ENCODE results near the gene PRRT1.

PRRT1 gene

GRCh38 chr6:32170294-32170693 is 18.6 kb upstream of the PRRT1 start:
- Histone ChIP-seq H3K9me3 (ENCODE audit: insufficient read depth, low read depth, low read length) (no peaks in the 10 kb centered on the region), H3K4me1 (ENCODE audit: insufficient read depth, low read length) (peaks cover 12% of the 10 kb centered on the region; the same call in 1 of the 2 replicates), H3K9ac (ENCODE audit: low read depth, low read length) (no peak overlapping the region), H3K4me3 (ENCODE audit: low read length) (no peak overlapping the region), H3K27me3 (ENCODE audit: insufficient read depth, low read length) (no peaks in the 10 kb centered on the region), H3K36me3 (ENCODE audit: insufficient read depth, low read length) (peaks cover 68% of the 10 kb centered on the region), H3K27ac (ENCODE audit: low read depth, low read length) (no peak overlapping the region)
- WGBS: 91% methylated on average over 11 of the region's 11 CpGs

- H3K4me3 ChIP-seq (ENCODE audit: low read length): no peak overlapping the region
- no peaks in the 10 kb centered on the region for H3K27me3 ChIP-seq (ENCODE audit: insufficient read depth, low read length)
- no peaks in the 10 kb centered on the region for H3K9me3 ChIP-seq (ENCODE audit: insufficient read depth, low read depth, low read length)
- 91% methylated on average over 11 of the region's 11 CpGs for WGBS
- H3K36me3 ChIP-seq (ENCODE audit: insufficient read depth, low read length): peaks cover 70% of the 10 kb centered on the region
- H3K4me1 ChIP-seq (ENCODE audit: insufficient read depth, low read length): peaks cover 6% of the 10 kb centered on the region; the same call in 1 of the 2 replicates
- H3K9ac ChIP-seq (ENCODE audit: low read depth, low read length): no peak overlapping the region
- no peak overlapping the region for H3K27ac ChIP-seq (ENCODE audit: low read depth, low read length)
These were observed 17.3 kb upstream of the PRRT1 start for GRCh38 chr6:32168807-32169591.

DNA sequence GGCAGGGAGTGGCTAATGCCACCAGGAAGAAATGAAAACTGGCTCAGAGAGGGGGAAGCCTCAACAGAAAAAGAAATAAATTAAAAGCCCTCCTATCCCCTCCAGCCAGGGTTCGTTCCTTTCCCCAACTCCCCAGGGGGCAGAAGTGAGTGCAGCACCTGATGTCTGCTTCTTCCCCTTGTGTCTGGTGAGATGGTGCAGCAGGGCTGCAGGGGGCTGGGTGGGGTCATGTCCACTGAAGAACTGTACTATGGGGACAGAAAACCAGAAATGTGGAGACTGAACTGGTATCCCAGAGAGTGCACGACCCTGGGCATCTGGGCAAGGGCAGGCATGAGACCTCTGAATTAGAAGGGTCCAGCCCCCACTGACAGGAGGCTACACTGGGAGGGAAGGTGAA is 16.6 kb upstream of the PRRT1 start:
- H3K4me3 ChIP-seq (ENCODE audit: low read length): no peak overlapping the region
- peaks cover 66% of the 10 kb centered on the region for H3K36me3 ChIP-seq (ENCODE audit: insufficient read depth, low read length)
- 81% methylated on average over 2 of the region's 2 CpGs for WGBS
- H3K27ac ChIP-seq (ENCODE audit: low read depth, low read length): no peak overlapping the region
- no peaks in the 10 kb centered on the region for H3K9me3 ChIP-seq (ENCODE audit: insufficient read depth, low read depth, low read length)
- no peak overlapping the region for H3K9ac ChIP-seq (ENCODE audit: low read depth, low read length)
- no peaks in the 10 kb centered on the region for H3K27me3 ChIP-seq (ENCODE audit: insufficient read depth, low read length)
- H3K4me1 ChIP-seq (ENCODE audit: insufficient read depth, low read length): peaks cover 2% of the 10 kb centered on the region; the same call in 1 of the 2 replicates

DNA sequence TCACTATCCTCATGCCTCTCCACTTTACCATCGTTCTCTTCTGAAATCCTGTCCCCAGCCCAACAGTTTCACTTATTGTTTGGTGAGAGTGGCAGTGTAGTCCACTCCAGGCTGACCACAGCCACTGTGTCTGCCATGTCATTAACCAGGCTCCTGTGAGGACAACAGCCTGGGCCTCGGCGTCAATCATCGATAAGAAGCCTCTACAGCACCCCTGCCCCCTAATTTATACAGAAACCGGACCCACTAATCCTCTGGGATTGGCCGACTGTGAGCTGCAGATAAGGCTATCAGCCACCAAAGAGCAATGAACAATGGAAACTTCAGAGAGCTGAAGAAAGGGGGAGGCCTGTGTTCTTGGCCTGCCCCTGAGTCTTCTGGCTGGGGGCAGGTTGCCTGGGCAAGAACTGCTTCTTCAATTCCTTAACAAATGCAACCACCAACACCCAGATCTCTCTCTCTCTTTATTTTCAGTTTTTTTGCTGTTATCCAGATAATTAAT is 16.1 kb upstream of the PRRT1 start:
- no peaks in the 10 kb centered on the region for H3K4me1 ChIP-seq (ENCODE audit: insufficient read depth, low read length)
- 0 out of 2 replicates have a peak overlapping the region, but pooled peaks have one; percentile 58 for H3K27ac ChIP-seq (ENCODE audit: low read depth, low read length)
- H3K36me3 ChIP-seq (ENCODE audit: insufficient read depth, low read length): peaks cover 70% of the 10 kb centered on the region
- H3K9ac ChIP-seq (ENCODE audit: low read depth, low read length): no peak overlapping the region
- WGBS: 85% methylated on average over 6 of the region's 6 CpGs
- H3K27me3 ChIP-seq (ENCODE audit: insufficient read depth, low read length): no peaks in the 10 kb centered on the region
- no peaks in the 10 kb centered on the region for H3K9me3 ChIP-seq (ENCODE audit: insufficient read depth, low read depth, low read length)
- no peak overlapping the region for H3K4me3 ChIP-seq (ENCODE audit: low read length)

DNA sequence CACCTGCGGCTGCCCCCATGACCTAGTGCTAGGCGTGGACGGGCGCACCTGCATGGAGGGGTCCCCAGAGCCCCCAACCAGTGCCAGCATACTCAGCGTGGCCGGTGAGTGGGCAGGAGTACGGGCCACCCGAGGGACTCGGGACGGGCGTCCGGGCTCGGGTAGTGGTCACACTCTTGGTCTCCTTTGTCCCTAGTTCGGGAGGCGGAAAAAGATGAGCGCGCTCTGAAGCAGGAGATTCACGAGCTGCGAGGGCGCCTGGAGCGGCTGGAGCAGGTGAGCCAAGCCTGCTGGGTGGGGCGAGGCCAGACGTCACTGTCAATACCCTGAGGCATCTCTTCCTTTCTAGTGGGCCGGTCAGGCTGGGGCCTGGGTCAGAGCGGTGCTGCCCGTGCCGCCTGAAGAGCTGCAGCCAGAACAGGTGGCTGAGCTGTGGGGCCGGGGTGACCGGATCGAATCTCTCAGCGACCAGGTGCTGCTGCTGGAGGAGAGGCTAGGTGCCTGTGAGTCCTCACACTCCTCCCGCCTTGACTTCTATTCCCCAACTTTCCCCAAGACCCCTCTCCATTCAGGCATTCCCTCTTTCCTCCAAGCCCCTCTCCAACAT is 15.5 kb upstream of the PRRT1 start:
- H3K4me1 ChIP-seq (ENCODE audit: insufficient read depth, low read length): no peaks in the 10 kb centered on the region
- 91% methylated on average over 32 of the region's 32 CpGs for WGBS

DNA sequence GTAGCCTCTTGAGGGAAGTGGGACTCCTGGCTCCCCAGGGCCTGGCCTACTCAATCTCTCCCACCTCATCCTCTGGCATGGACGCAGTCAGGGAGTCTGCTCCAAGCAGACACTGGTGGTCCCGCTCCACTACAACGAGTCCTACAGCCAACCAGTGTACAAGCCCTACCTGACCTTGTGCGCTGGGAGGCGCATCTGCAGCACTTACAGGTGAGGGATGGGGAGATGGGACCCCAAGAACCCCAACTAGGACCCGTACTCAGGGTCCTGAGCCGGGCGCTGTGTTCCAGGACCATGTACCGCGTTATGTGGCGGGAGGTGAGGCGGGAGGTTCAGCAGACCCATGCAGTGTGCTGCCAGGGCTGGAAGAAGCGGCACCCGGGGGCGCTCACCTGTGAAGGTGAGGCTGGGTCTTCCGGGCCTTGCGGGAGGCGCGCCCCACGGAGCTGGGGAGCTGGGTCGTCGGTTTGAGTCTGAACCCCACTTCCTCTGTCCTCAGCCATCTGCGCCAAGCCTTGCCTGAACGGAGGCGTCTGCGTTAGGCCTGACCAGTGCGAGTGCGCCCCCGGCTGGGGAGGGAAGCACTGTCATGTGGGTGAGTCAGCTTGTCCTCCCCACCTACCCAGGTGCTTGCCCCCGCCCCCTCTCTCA is 14.8 kb upstream of the PRRT1 start:
- H3K4me1 ChIP-seq (ENCODE audit: insufficient read depth, low read length): no peaks in the 10 kb centered on the region
- 90% methylated on average over 30 of the region's 30 CpGs for WGBS
- H3K27ac ChIP-seq (ENCODE audit: low read depth, low read length): peak overlapping the region; percentile 41; the same call in 1 of the 2 replicates
- no peaks in the 10 kb centered on the region for H3K9me3 ChIP-seq (ENCODE audit: insufficient read depth, low read depth, low read length)
- no peak overlapping the region for H3K9ac ChIP-seq (ENCODE audit: low read depth, low read length)
- no peak overlapping the region for H3K4me3 ChIP-seq (ENCODE audit: low read length)
- H3K36me3 ChIP-seq (ENCODE audit: insufficient read depth, low read length): peaks cover 68% of the 10 kb centered on the region
- H3K27me3 ChIP-seq (ENCODE audit: insufficient read depth, low read length): no peaks in the 10 kb centered on the region

More for the DNA sequence above, 15.5 kb upstream of the PRRT1 start:
- H3K27ac ChIP-seq (ENCODE audit: low read depth, low read length): peak overlapping the region; percentile 58; the same call in 1 of the 2 replicates
- H3K4me3 ChIP-seq (ENCODE audit: low read length): no peak overlapping the region
- no peaks in the 10 kb centered on the region for H3K9me3 ChIP-seq (ENCODE audit: insufficient read depth, low read depth, low read length)
- no peak overlapping the region for H3K9ac ChIP-seq (ENCODE audit: low read depth, low read length)
- peaks cover 71% of the 10 kb centered on the region for H3K36me3 ChIP-seq (ENCODE audit: insufficient read depth, low read length)
- no peaks in the 10 kb centered on the region for H3K27me3 ChIP-seq (ENCODE audit: insufficient read depth, low read length)

DNA sequence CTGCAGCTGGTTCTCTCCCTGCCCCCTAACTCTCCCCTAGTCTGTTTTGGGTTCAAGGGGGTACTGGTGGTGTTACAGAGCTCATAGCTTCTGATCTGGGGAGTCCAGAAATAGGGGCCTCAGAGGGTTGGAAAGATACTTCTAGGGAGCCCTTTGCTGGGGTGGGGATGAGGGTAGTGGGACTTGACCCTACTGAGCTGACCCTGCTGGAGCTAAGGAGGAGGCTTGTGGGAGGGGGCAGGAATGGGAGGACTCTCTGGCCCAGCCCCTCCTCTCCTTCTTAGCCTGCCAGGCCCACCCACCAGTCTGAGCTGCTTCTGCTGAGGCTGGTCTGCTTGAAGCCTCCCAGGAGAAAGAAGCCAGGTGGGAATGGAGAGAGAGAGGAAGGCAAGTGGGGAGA is 12.6 kb upstream of the PRRT1 start, which contains the start of gene EGFL8:
EGFL8 (plus strand) TSS at position 301 of the 400 bp plus-strand sequence. CDS start 1,571 bp downstream, outside the sequence.
- Histone ChIP-seq H3K9me3 (ENCODE audit: insufficient read depth, low read depth, low read length) (no peaks in the 10 kb centered on the region), H3K27me3 (ENCODE audit: insufficient read depth, low read length) (no peaks in the 10 kb centered on the region), H3K36me3 (ENCODE audit: insufficient read depth, low read length) (peaks cover 46% of the 10 kb centered on the region), H3K27ac (ENCODE audit: low read depth, low read length) (peak within 1 kb of the TSS; percentile 25; the same call in 1 of the 2 replicates), H3K9ac (ENCODE audit: low read depth, low read length) (0 out of 2 replicates have a peak within 1 kb of the TSS, but pooled peaks have one; percentile 26), H3K4me3 (ENCODE audit: low read length) (no peak within 1 kb of the TSS), H3K4me1 (ENCODE audit: insufficient read depth, low read length) (no peaks in the 10 kb centered on the region)

GRCh38 chr6:32163559-32164258 is 12.0 kb upstream of the PRRT1 start:
- no peaks in the 10 kb centered on the region for H3K4me1 ChIP-seq (ENCODE audit: insufficient read depth, low read length)
- H3K27ac ChIP-seq (ENCODE audit: low read depth, low read length): peak overlapping the region; percentile 25; the same call in 1 of the 2 replicates
- no peak overlapping the region for H3K4me3 ChIP-seq (ENCODE audit: low read length)
- 0 out of 2 replicates have a peak overlapping the region, but pooled peaks have one; percentile 26 for H3K9ac ChIP-seq (ENCODE audit: low read depth, low read length)
- WGBS: 90% methylated on average over 7 of the region's 7 CpGs
- H3K27me3 ChIP-seq (ENCODE audit: insufficient read depth, low read length): no peaks in the 10 kb centered on the region
- H3K9me3 ChIP-seq (ENCODE audit: insufficient read depth, low read depth, low read length): no peaks in the 10 kb centered on the region
- peaks cover 44% of the 10 kb centered on the region for H3K36me3 ChIP-seq (ENCODE audit: insufficient read depth, low read length)

GRCh38 chr6:32158052-32158451 is 6.3 kb upstream of the PRRT1 start:
- no peak overlapping the region for H3K9ac ChIP-seq (ENCODE audit: low read depth, low read length)
- H3K4me3 ChIP-seq (ENCODE audit: low read length): no peak overlapping the region
- no peak overlapping the region for H3K27ac ChIP-seq (ENCODE audit: low read depth, low read length)
- no peaks in the 10 kb centered on the region for H3K9me3 ChIP-seq (ENCODE audit: insufficient read depth, low read depth, low read length)
- no peaks in the 10 kb centered on the region for H3K4me1 ChIP-seq (ENCODE audit: insufficient read depth, low read length)
- H3K36me3 ChIP-seq (ENCODE audit: insufficient read depth, low read length): peaks cover 39% of the 10 kb centered on the region
- H3K27me3 ChIP-seq (ENCODE audit: insufficient read depth, low read length): no peaks in the 10 kb centered on the region

DNA sequence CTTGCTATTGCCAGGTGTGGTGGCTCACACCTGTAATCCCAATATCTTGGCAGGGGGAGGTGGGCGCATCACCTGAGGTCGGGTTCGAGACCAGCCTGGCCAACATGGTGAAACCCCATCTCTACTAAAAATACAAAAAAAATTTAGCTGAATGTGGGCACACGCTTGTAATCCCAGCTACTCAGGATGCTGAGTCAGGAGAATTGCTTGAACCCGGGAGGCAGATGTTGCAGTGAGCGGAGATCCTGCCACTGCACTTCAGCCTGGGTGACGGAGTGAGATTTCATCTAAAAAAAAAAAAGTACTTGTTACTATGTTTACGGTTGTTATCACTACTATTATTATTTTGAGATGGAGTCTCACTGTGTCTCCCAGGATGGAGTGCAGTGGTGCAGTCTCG is 5.2 kb upstream of the PRRT1 start:
- no peak overlapping the region for H3K27ac ChIP-seq (ENCODE audit: low read depth, low read length)

More for the DNA sequence above, 5.2 kb upstream of the PRRT1 start:
- Histone ChIP-seq H3K27me3 (ENCODE audit: insufficient read depth, low read length) (peaks cover 8% of the 10 kb centered on the region), H3K9me3 (ENCODE audit: insufficient read depth, low read depth, low read length) (no peaks in the 10 kb centered on the region), H3K4me3 (ENCODE audit: low read length) (no peak overlapping the region), H3K4me1 (ENCODE audit: insufficient read depth, low read length) (peaks cover 8% of the 10 kb centered on the region), H3K36me3 (ENCODE audit: insufficient read depth, low read length) (peaks cover 32% of the 10 kb centered on the region), H3K9ac (ENCODE audit: low read depth, low read length) (no peak overlapping the region)
- 95% methylated on average over 7 of the region's 9 CpGs for WGBS

Measured in HUES64 (cell line).